ENCODE results near the gene TSHZ2.
"Not testable (repeated sequence)": the region's sequence is repeated elsewhere in the genome, so short reads cannot be mapped to it uniquely, and the experiment has no call there.

- TF ChIP-seq CTCF (conservative IDR thresholded peaks at IDR 0.05); ZFX (IDR thresholded peaks at IDR 0.05): not testable (repeated sequence)
These were observed 464.8 kb downstream of the TSHZ2 start for GRCh38 chr20:53436927-53437326.

All from C4-2B (cell line).